ENCODE measurements around the gene IL33. TPM values are rescaled to one million over a fixed set of nuclear protein-coding genes. Genes with fewer than 3 reads are reported as not detected.

Gene IL33
- polyA plus RNA-seq, 1 donor from 2014 or later = not detected

- H3K9me2 ChIP-seq (ENCODE audit: insufficient read depth, low read length) = no peaks in the 10 kb centered on the region
- H3K9ac ChIP-seq (ENCODE audit: low read length) = no peak overlapping the region
- H3K27me3 ChIP-seq (ENCODE audit: insufficient read depth, low read depth, low read length) = no peaks in the 10 kb centered on the region
- H4K20me1 ChIP-seq (ENCODE audit: insufficient read depth) = no peaks in the 10 kb centered on the region
- no peaks in the 10 kb centered on the region for H3K79me2 ChIP-seq (replicated peaks; ENCODE audit: insufficient read depth, low read length)
- no peak overlapping the region for H3K27ac ChIP-seq (ENCODE audit: low read length)
- H3K9me3 ChIP-seq (ENCODE audit: low read length) = no peaks in the 10 kb centered on the region
- TF ChIP-seq SMC3 (conservative IDR thresholded peaks at IDR 0.05; ENCODE audit: poor library complexity) (no peak), CTCF (IDR thresholded peaks at IDR 0.05; ENCODE audit: poor library complexity, severe bottlenecking) (no peak), RAD21 (conservative IDR thresholded peaks at IDR 0.05) (no peak), EP300 (conservative IDR thresholded peaks at IDR 0.05; ENCODE audit: poor library complexity, severe bottlenecking) (no peak), TAF1 (IDR thresholded peaks at IDR 0.05; ENCODE audit: low read depth) (no peak), MXI1 (conservative IDR thresholded peaks at IDR 0.05; ENCODE audit: poor library complexity, severe bottlenecking) (no peak), EZH2 (IDR thresholded peaks at IDR 0.05; ENCODE audit: borderline replicate concordance, insufficient read depth, low read length, poor library complexity, severe bottlenecking) (no peak), POLR2AphosphoS5 (IDR thresholded peaks at IDR 0.05) (no peak), REST (IDR thresholded peaks at IDR 0.05; ENCODE audit: borderline replicate concordance) (no peak)
- no peaks in the 10 kb centered on the region for H3K36me3 ChIP-seq (ENCODE audit: insufficient read depth, low read length)
- no peak overlapping the region for H3K4me2 ChIP-seq (ENCODE audit: low read length)
- no peaks in the 10 kb centered on the region for H3F3A ChIP-seq (ENCODE audit: insufficient read depth, low read length, poor library complexity, severe bottlenecking)
- H3K4me3 ChIP-seq (ENCODE audit: low read length) = no peak overlapping the region
- H2AFZ ChIP-seq (ENCODE audit: low read depth, low read length) = no peak overlapping the region
These were observed 21.7 kb downstream of the IL33 start for GRCh38 chr9:6237267-6237666.

GRCh38 chr9:6239048-6239461, 23.4 kb downstream of the IL33 start:
- no peak overlapping the region for H3K27ac ChIP-seq (ENCODE audit: low read length)
- no peaks in the 10 kb centered on the region for H3F3A ChIP-seq (ENCODE audit: insufficient read depth, low read length, poor library complexity, severe bottlenecking)
- H3K36me3 ChIP-seq (ENCODE audit: insufficient read depth, low read length) = no peaks in the 10 kb centered on the region
- H3K79me2 ChIP-seq (replicated peaks; ENCODE audit: insufficient read depth, low read length) = no peaks in the 10 kb centered on the region
- no peak overlapping the region for H3K4me2 ChIP-seq (ENCODE audit: low read length)
- no peak overlapping the region for H3K9ac ChIP-seq (ENCODE audit: low read length)
- no peak overlapping the region for H3K4me3 ChIP-seq (ENCODE audit: low read length)
- H3K9me3 ChIP-seq (ENCODE audit: low read length) = no peaks in the 10 kb centered on the region
- no peaks in the 10 kb centered on the region for H3K9me2 ChIP-seq (ENCODE audit: insufficient read depth, low read length)
- TF ChIP-seq CTCF (IDR thresholded peaks at IDR 0.05; ENCODE audit: poor library complexity, severe bottlenecking) (no peak), POLR2AphosphoS5 (IDR thresholded peaks at IDR 0.05) (no peak), EP300 (conservative IDR thresholded peaks at IDR 0.05; ENCODE audit: poor library complexity, severe bottlenecking) (no peak), SMC3 (conservative IDR thresholded peaks at IDR 0.05; ENCODE audit: poor library complexity) (no peak), EZH2 (IDR thresholded peaks at IDR 0.05; ENCODE audit: borderline replicate concordance, insufficient read depth, low read length, poor library complexity, severe bottlenecking) (no peak)
- no peaks in the 10 kb centered on the region for H4K20me1 ChIP-seq (ENCODE audit: insufficient read depth)
- H3K27me3 ChIP-seq (ENCODE audit: insufficient read depth, low read depth, low read length) = no peaks in the 10 kb centered on the region
- H2AFZ ChIP-seq (ENCODE audit: low read depth, low read length) = peak overlapping the region; percentile 19
